Body of pancreas (tissue), 4 donors: ENCODE measurements around the gene SETD1A.

Source experiments
- POLR2A ChIP-seq, 3 donors: fragments of 450-650 bp; IDR thresholded peaks; one replicate each; pipeline ENCODE4 v1.6.1; 2016; ENCODE audit warnings: antibody characterized with exemption in 3 of 3, mild to moderate bottlenecking in 2 of 3
- TF ChIP-seq, protein P1 (sequence below), 7 experiments: fragments of 450-650 bp in 4 of 7; fragments of 200-600 bp in 3 of 7; sonication (generic) in 3 of 7; IDR thresholded peaks; one replicate each; pipeline ENCODE4 v1.5.1; 2016 to 2019; ENCODE audit warnings: antibody characterized with exemption in 7 of 7

DNA sequence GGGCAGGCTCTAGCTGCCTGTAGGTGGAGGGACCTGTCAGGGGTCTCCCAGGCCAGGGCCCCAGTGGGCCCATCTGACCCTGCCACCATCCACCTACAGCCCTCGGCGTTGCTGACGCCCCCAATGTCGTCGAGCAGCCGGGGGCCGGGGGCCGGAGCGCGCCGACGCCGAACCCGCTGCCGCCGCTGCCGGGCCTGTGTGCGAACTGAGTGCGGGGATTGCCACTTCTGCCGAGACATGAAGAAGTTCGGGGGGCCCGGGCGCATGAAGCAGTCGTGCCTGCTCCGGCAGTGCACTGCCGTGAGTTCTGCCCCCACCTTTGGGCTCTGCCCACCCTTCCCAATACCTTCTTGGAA, 31.9 kb upstream of the SETD1A start:
- TF ChIP-seq POLR2A (IDR thresholded peaks at IDR 0.05): no peak
- TF ChIP-seq, protein P1, sequence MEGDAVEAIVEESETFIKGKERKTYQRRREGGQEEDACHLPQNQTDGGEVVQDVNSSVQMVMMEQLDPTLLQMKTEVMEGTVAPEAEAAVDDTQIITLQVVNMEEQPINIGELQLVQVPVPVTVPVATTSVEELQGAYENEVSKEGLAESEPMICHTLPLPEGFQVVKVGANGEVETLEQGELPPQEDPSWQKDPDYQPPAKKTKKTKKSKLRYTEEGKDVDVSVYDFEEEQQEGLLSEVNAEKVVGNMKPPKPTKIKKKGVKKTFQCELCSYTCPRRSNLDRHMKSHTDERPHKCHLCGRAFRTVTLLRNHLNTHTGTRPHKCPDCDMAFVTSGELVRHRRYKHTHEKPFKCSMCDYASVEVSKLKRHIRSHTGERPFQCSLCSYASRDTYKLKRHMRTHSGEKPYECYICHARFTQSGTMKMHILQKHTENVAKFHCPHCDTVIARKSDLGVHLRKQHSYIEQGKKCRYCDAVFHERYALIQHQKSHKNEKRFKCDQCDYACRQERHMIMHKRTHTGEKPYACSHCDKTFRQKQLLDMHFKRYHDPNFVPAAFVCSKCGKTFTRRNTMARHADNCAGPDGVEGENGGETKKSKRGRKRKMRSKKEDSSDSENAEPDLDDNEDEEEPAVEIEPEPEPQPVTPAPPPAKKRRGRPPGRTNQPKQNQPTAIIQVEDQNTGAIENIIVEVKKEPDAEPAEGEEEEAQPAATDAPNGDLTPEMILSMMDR (IDR thresholded peaks at IDR 0.05): no peak
